ENCODE data around the gene FRAS1. TPM values are rescaled to one million over a fixed set of nuclear protein-coding genes. Genes with fewer than 3 reads are reported as not detected.

FRAS1 gene
- total and polyA plus RNA-seq, 2 of the 8 experiments (the other 6 are each of a cell fraction or from before 2014, with no cell fraction given) = 38.5 to 109 TPM

DNA sequence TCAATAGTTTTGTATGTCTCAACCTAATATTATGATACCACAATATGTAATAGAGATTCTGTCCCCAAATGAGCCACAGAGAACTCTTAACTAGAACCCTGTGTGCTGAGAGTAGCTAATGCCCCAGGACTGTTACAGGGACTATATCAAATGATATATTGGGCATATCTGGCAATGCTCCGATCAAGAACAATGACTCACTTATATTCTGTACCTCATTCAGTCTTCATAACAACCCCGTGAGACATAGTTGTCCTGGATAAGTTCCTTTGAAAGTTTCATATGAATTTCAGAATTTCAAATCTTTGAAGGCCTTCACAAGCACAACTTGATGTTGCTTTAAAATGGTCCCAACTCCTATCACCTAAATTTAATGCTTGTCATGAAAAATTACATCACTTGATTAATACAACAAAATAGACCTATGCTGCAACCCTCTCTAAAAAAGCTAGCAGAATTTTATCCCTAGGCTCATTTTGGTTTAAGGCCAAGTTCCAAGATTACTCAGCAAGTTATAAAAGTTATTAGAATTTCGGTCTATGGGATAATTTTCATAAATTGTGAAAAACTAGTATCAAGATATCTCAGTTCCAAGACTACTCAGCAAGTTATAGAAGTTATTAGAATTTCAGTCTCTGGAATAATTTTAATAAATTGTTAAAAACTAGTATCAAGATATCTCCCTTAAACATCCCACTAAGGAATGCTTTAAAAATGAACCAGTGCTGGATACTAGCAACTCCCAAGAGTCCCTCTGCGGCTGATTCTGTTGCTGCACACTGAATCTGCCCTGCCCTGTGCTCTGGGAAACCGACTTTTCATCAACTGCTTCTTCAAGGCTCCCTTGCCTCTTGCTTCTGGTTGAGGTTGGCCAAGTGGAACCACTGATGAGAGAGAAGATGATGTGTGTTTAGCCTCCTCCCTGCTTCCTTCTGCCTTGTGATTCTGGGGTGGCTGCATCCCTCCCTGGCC lies 488.4 kb downstream of the FRAS1 start:
- H3K79me2 ChIP-seq (ENCODE audit: control insufficient read depth in 1 of 2, insufficient read depth in 2 of 2, low read length in 2 of 2) = no peaks in the 10 kb centered on the region
- H2BK120ac ChIP-seq (replicated peaks; ENCODE audit: low read depth, low read length) = no peak overlapping the region
- H3K9me3 ChIP-seq (ENCODE audit: insufficient read depth in 2 of 2, low read depth in 1 of 2, low read length in 1 of 2) = peaks cover 0 to 4% of the 10 kb centered on the region in 2 experiments; a peak in 1 of 4 replicates
- ChIA-PET CTCF (ENCODE audit: partially characterized antibody) (interaction anchor here (0.9 kb wide), 2 partner anchors 21 to 47 kb away, joined by 3 read pairs; no protein-coding TSS in a partner anchor), POLR2A (ENCODE audit: partially characterized antibody) (no interaction called here)
- H3K23me2 ChIP-seq (ENCODE audit: low read depth, low read length) = no peaks in the 10 kb centered on the region
- H2AFZ ChIP-seq (ENCODE audit: low read length) = no peak overlapping the region
- no peaks in the 10 kb centered on the region; a peak in 2 of 7 replicates for H3K4me1 ChIP-seq (replicated peaks in 1 of 4; ENCODE audit: control insufficient read depth in 3 of 4, insufficient read depth in 4 of 4, low read length in 3 of 4)
- WGBS, 2 experiments (ENCODE audit: extremely low coverage in 1 of 2, insufficient coverage in 1 of 2, insufficient read length in 1 of 2, insufficient replicate concordance in 2 of 2, low coverage in 1 of 2, low lambda C conversion rate in 2 of 2, missing lambda C conversion rate in 1 of 2) = 89% methylated on average over 5 of the region's 5 CpGs; no CpG with 5 or more reads in 1 of the 2 experiments
- no peak overlapping the region for H3K9ac ChIP-seq (replicated peaks in 1 of 4; ENCODE audit: extremely low read depth in 1 of 4, low read depth in 3 of 4, low read length in 3 of 4)
- FAIRE-seq (no peak), DNase-seq (ENCODE audit: low read depth in 1 of 2, low spot score in 2 of 2) (no peak)
- TF ChIP-seq POLR2AphosphoS5 (IDR thresholded peaks at IDR 0.05; ENCODE audit: low read depth, low read length) (0 out of 2 replicates have a peak, but pooled peaks have one; percentile 38), KDM1A (IDR thresholded peaks at IDR 0.05; ENCODE audit: borderline replicate concordance, low read length) (no peak)
- no peak overlapping the region for H3K18ac ChIP-seq (ENCODE audit: extremely low read depth, low read length)
- no peak overlapping the region for H3K23ac ChIP-seq (ENCODE audit: insufficient read length)
- H3K4ac ChIP-seq (replicated peaks; ENCODE audit: insufficient read length, low read depth, low read length) = no peak overlapping the region
- H3K27me3 ChIP-seq (replicated peaks in 1 of 4; ENCODE audit: control insufficient read depth in 3 of 4, extremely low read depth in 1 of 4, insufficient read depth in 3 of 4, low read length in 3 of 4) = no peaks in the 10 kb centered on the region
- H3K4me3 ChIP-seq (ENCODE audit: extremely low read depth in 1 of 4, insufficient read depth in 2 of 4, low read depth in 3 of 4, low read length in 4 of 4) = no peak overlapping the region
- H3K27ac ChIP-seq (ENCODE audit: low read depth, low read length) = no peak overlapping the region
- H4K8ac ChIP-seq (ENCODE audit: extremely low read depth, insufficient read depth, low read length) = no peak overlapping the region
- H3K4me2 ChIP-seq (ENCODE audit: insufficient read depth in 1 of 2, low read depth in 2 of 2, low read length in 2 of 2) = no peak overlapping the region
- H4K5ac ChIP-seq (ENCODE audit: insufficient read length, low read depth, low read length) = no peak overlapping the region
- no peak overlapping the region for H3K56ac ChIP-seq (replicated peaks; ENCODE audit: insufficient read length, low read depth, low read length)
- no peak overlapping the region for H4K91ac ChIP-seq (replicated peaks; ENCODE audit: insufficient read length, low read length)
- peaks cover 5 to 15% (median 11%) of the 10 kb centered on the region in 4 experiments; a peak in 6 of 8 replicates for H3K36me3 ChIP-seq (ENCODE audit: control insufficient read depth in 2 of 4, insufficient read depth in 4 of 4, low read length in 3 of 4)
- H2BK5ac ChIP-seq (ENCODE audit: low read depth, low read length) = no peak overlapping the region
- no peak overlapping the region for H2AK5ac ChIP-seq (ENCODE audit: low read depth, low read length)
- no peak overlapping the region for H2BK12ac ChIP-seq (ENCODE audit: low read depth, low read length)
- no peak overlapping the region for H2BK15ac ChIP-seq (ENCODE audit: low read length)
- H4K20me1 ChIP-seq (replicated peaks in 1 of 2; ENCODE audit: control insufficient read depth in 1 of 2, insufficient read depth in 2 of 2, low read length in 2 of 2) = no peaks in the 10 kb centered on the region
- H2BK20ac ChIP-seq (ENCODE audit: low read length) = no peak overlapping the region
- no peak overlapping the region for H3K14ac ChIP-seq (ENCODE audit: insufficient read length)
- no peaks in the 10 kb centered on the region; the same call in 1 of the 2 replicates for H3K79me1 ChIP-seq (ENCODE audit: low read depth, low read length)

Measured in H1 (cell line).